Measurements from ENCODE around the gene MAP3K4. TPM values are rescaled to one million over a fixed set of nuclear protein-coding genes. Genes with fewer than 3 reads are reported as not detected.

MAP3K4 gene
- total and polyA plus RNA-seq, 2 of the 4 experiments (the other 2 are of a cell fraction) = 11.5 to 20.4 TPM

DNA sequence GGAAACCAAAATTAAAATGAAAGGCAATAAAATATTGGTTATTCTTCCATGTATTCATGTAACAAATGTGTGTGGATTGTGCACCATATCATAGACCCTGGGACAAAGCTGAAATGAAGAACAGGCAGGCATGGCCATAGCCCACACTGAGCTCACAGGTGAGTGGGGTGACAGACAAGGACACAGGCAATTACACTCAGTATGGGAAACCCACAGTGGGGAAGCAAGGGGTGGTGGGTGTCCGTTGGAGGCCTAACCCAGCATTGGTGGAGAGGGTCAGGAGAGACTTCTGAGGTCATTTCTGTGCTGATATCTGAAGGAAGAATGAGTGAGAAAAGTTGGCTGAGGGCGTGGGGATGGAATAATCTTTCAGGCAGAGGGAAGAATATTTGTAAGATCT, 47.6 kb upstream of the MAP3K4 start:
- Histone ChIP-seq H3K18ac (ENCODE audit: low read depth, low read length) (no peak overlapping the region), H4K20me1 (ENCODE audit: insufficient read depth, low read length) (no peaks in the 10 kb centered on the region), H2BK120ac (ENCODE audit: low read depth, low read length) (no peak overlapping the region), H4K8ac (ENCODE audit: low read depth in 2 of 2, low read length in 2 of 2) (no peak overlapping the region), H2AK5ac (ENCODE audit: low read depth, low read length) (no peak overlapping the region), H3K36me3 (ENCODE audit: control insufficient read depth, insufficient read depth, low read length) (no peaks in the 10 kb centered on the region), H3K4me1 (ENCODE audit: control insufficient read depth, insufficient read depth, low read length) (no peaks in the 10 kb centered on the region), H3K9me1 (ENCODE audit: insufficient read depth, low read length) (no peaks in the 10 kb centered on the region; the same call in 1 of the 2 replicates), H3K9me3 (ENCODE audit: control insufficient read depth, insufficient read depth, low read length) (no peaks in the 10 kb centered on the region), H3K56ac (ENCODE audit: extremely low read depth, insufficient read depth, low read length) (no peak overlapping the region), H3K27me3 (ENCODE audit: control insufficient read depth, insufficient read depth, low read length) (no peaks in the 10 kb centered on the region), H4K91ac (ENCODE audit: insufficient read depth, low read depth, low read length) (no peak overlapping the region), H3K9ac (ENCODE audit: low read depth, low read length) (no peak overlapping the region), H2BK5ac (ENCODE audit: low read depth, low read length, poor library complexity, severe bottlenecking) (no peak overlapping the region), H3K27ac (ENCODE audit: insufficient read depth, low read length) (no peak overlapping the region), H3K79me1 (ENCODE audit: low read depth in 1 of 2, low read length in 2 of 2) (no peaks in the 10 kb centered on the region), H2AFZ (replicated peaks; ENCODE audit: low read length, poor library complexity) (no peak overlapping the region), H3K23ac (ENCODE audit: low read depth, low read length) (no peak overlapping the region), H3K14ac (replicated peaks; ENCODE audit: low read depth, low read length) (no peak overlapping the region), H2BK20ac (ENCODE audit: low read depth, low read length) (no peak overlapping the region), H4K5ac (ENCODE audit: low read depth, low read length) (no peak overlapping the region), H3K4me2 (ENCODE audit: low read depth, low read length) (no peak overlapping the region), H3K4ac (ENCODE audit: low read depth, low read length) (no peak overlapping the region), H2BK15ac (ENCODE audit: low read depth, low read length) (no peak overlapping the region), H2AK9ac (replicated peaks; ENCODE audit: low read depth, low read length, poor library complexity) (no peak overlapping the region), H3K4me3 (ENCODE audit: insufficient read depth, low read depth, low read length) (no peak overlapping the region)
- intact Hi-C loops (cut with micrococcal nuclease) = no loop called here
- 67% methylated on average over 1 of the region's 2 CpGs; no CpG with 5 or more reads in 1 of the 2 experiments for WGBS, 2 experiments (ENCODE audit: extremely low coverage in 2 of 2, insufficient read length in 1 of 2)
- TF ChIP-seq BHLHE40 (IDR thresholded peaks at IDR 0.05; ENCODE audit: low read depth, low read length) (no peak), MAZ (IDR thresholded peaks at IDR 0.05; ENCODE audit: borderline replicate concordance, low read depth, low read length) (no peak), CEBPB (IDR thresholded peaks at IDR 0.05; ENCODE audit: low read depth, low read length) (no peak), SMC3 (IDR thresholded peaks at IDR 0.05; ENCODE audit: low read depth, low read length) (no peak), NFE2L2 (IDR thresholded peaks at IDR 0.05; ENCODE audit: low read depth, low read length) (no peak), RAD21 (IDR thresholded peaks at IDR 0.05; ENCODE audit: low read length) (no peak), FOS (IDR thresholded peaks at IDR 0.05; ENCODE audit: low read depth, low read length) (no peak), POLR2A (IDR thresholded peaks at IDR 0.05; ENCODE audit: low read depth, low read length) (no peak), MXI1 (IDR thresholded peaks at IDR 0.05; ENCODE audit: borderline replicate concordance, low read depth, low read length) (no peak), CHD1 (IDR thresholded peaks at IDR 0.05; ENCODE audit: low read depth, low read length) (no peak), RCOR1 (IDR thresholded peaks at IDR 0.05; ENCODE audit: insufficient replicate concordance, low read length) (no peak), RFX5 (IDR thresholded peaks at IDR 0.05; ENCODE audit: low read depth, low read length) (no peak), MAFK (IDR thresholded peaks at IDR 0.05; ENCODE audit: low read depth, low read length) (no peak)
- TF ChIP-seq, protein P1, sequence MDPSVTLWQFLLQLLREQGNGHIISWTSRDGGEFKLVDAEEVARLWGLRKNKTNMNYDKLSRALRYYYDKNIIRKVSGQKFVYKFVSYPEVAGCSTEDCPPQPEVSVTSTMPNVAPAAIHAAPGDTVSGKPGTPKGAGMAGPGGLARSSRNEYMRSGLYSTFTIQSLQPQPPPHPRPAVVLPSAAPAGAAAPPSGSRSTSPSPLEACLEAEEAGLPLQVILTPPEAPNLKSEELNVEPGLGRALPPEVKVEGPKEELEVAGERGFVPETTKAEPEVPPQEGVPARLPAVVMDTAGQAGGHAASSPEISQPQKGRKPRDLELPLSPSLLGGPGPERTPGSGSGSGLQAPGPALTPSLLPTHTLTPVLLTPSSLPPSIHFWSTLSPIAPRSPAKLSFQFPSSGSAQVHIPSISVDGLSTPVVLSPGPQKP (IDR thresholded peaks at IDR 0.05; ENCODE audit: borderline replicate concordance, low read depth, low read length) = no peak
- TF ChIP-seq, protein P2, sequence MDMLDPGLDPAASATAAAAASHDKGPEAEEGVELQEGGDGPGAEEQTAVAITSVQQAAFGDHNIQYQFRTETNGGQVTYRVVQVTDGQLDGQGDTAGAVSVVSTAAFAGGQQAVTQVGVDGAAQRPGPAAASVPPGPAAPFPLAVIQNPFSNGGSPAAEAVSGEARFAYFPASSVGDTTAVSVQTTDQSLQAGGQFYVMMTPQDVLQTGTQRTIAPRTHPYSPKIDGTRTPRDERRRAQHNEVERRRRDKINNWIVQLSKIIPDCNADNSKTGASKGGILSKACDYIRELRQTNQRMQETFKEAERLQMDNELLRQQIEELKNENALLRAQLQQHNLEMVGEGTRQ (IDR thresholded peaks at IDR 0.05; ENCODE audit: low read depth, low read length) = no peak
- TF ChIP-seq, protein P3, sequence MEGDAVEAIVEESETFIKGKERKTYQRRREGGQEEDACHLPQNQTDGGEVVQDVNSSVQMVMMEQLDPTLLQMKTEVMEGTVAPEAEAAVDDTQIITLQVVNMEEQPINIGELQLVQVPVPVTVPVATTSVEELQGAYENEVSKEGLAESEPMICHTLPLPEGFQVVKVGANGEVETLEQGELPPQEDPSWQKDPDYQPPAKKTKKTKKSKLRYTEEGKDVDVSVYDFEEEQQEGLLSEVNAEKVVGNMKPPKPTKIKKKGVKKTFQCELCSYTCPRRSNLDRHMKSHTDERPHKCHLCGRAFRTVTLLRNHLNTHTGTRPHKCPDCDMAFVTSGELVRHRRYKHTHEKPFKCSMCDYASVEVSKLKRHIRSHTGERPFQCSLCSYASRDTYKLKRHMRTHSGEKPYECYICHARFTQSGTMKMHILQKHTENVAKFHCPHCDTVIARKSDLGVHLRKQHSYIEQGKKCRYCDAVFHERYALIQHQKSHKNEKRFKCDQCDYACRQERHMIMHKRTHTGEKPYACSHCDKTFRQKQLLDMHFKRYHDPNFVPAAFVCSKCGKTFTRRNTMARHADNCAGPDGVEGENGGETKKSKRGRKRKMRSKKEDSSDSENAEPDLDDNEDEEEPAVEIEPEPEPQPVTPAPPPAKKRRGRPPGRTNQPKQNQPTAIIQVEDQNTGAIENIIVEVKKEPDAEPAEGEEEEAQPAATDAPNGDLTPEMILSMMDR (conservative IDR thresholded peaks at IDR 0.05; ENCODE audit: low read depth, low read length) = no peak
- dilution Hi-C loops (cut with HindIII; ENCODE audit: low sequenced_read_pairs, unreplicated experiment) = no loop called here
- DNase-seq (no peak), ATAC-seq (ENCODE audit: low read depth) (no peak)
- no TSS peak for BruUV-seq (replicated peaks)
- in situ Hi-C loops (cut with MboI; ENCODE audit: low sequenced_read_pairs) = no loop called here
- CTCF ChIA-PET = no interaction called here
- POLR2A ChIA-PET (ENCODE audit: unreplicated experiment) = no interaction called here
